Measurements from ENCODE around the gene TANGO6. TPM values are rescaled to one million over a fixed set of nuclear protein-coding genes. Genes with fewer than 3 reads are reported as not detected.

The TANGO6 gene
- total RNA-seq, 1 experiment from 2014 or later = 18.0 TPM

GRCh38 chr16:68866933-68867332, 23.6 kb downstream of the TANGO6 start:
- H3K4me3 ChIP-seq (ENCODE audit: low read depth, low read length, poor library complexity, severe bottlenecking) = no peak overlapping the region
- DNase-seq (ENCODE audit: low spot score) = no peak
- BruUV-seq (replicated peaks) = no TSS peak
- no peak for TF ChIP-seq CTCF (conservative IDR thresholded peaks at IDR 0.05; ENCODE audit: low read depth, low read length)
- TF ChIP-seq EZH2 (IDR thresholded peaks at IDR 0.05; ENCODE audit: borderline replicate concordance, low read depth, low read length, poor library complexity, severe bottlenecking) = no peak
- H3K36me3 ChIP-seq (ENCODE audit: insufficient read depth, low read length, poor library complexity, severe bottlenecking) = no peaks in the 10 kb centered on the region
- no peaks in the 10 kb centered on the region for H3K4me1 ChIP-seq (ENCODE audit: insufficient read depth, low read length, poor library complexity, severe bottlenecking)
- ChIA-PET POLR2A (ENCODE audit: low non-redundant PET) (no interaction called here), CTCF (interaction anchor here (0.6 kb wide), 1 partner anchor 205 kb away, joined by 9 read pairs; no protein-coding TSS in a partner anchor)
- no peaks in the 10 kb centered on the region for H3K9me3 ChIP-seq (ENCODE audit: low read depth, low read length, poor library complexity, severe bottlenecking)
- no peak overlapping the region for H3K27ac ChIP-seq (ENCODE audit: low read depth, low read length, poor library complexity, severe bottlenecking)
- H3K27me3 ChIP-seq (replicated peaks; ENCODE audit: insufficient read depth, low read depth, low read length, poor library complexity) = no peaks in the 10 kb centered on the region
- intact Hi-C loops (cut with micrococcal nuclease; ENCODE audit: unreplicated experiment) = no loop called here

- ChIA-PET POLR2A (ENCODE audit: low non-redundant PET) (interaction anchor here (0.6 kb wide), 1 partner anchor 210 kb away, joined by 4 read pairs; no protein-coding TSS in a partner anchor), CTCF (no interaction called here)
- TF ChIP-seq EZH2 (IDR thresholded peaks at IDR 0.05; ENCODE audit: borderline replicate concordance, low read depth, low read length, poor library complexity, severe bottlenecking) = no peak
- no peak for TF ChIP-seq CTCF (conservative IDR thresholded peaks at IDR 0.05; ENCODE audit: low read depth, low read length)
- intact Hi-C loops (cut with micrococcal nuclease; ENCODE audit: unreplicated experiment) = no loop called here
- Histone ChIP-seq H3K27me3 (replicated peaks; ENCODE audit: insufficient read depth, low read depth, low read length, poor library complexity) (no peaks in the 10 kb centered on the region), H3K27ac (ENCODE audit: low read depth, low read length, poor library complexity, severe bottlenecking) (no peak overlapping the region), H3K36me3 (ENCODE audit: insufficient read depth, low read length, poor library complexity, severe bottlenecking) (no peaks in the 10 kb centered on the region), H3K9me3 (ENCODE audit: low read depth, low read length, poor library complexity, severe bottlenecking) (no peaks in the 10 kb centered on the region), H3K4me1 (ENCODE audit: insufficient read depth, low read length, poor library complexity, severe bottlenecking) (no peaks in the 10 kb centered on the region), H3K4me3 (ENCODE audit: low read depth, low read length, poor library complexity, severe bottlenecking) (no peak overlapping the region)
- no TSS peak for BruUV-seq (replicated peaks)
- no peak for DNase-seq (ENCODE audit: low spot score)
Measured at GRCh38 chr16:68869492-68870088, 26.3 kb downstream of the TANGO6 start.

GRCh38 chr16:68873635-68874471, 30.5 kb downstream of the TANGO6 start:
- H3K4me1 ChIP-seq (ENCODE audit: insufficient read depth, low read length, poor library complexity, severe bottlenecking) = no peaks in the 10 kb centered on the region
- H3K27me3 ChIP-seq (replicated peaks; ENCODE audit: insufficient read depth, low read depth, low read length, poor library complexity) = no peaks in the 10 kb centered on the region
- no peak for DNase-seq (ENCODE audit: low spot score)
- H3K36me3 ChIP-seq (ENCODE audit: insufficient read depth, low read length, poor library complexity, severe bottlenecking) = no peaks in the 10 kb centered on the region
- H3K27ac ChIP-seq (ENCODE audit: low read depth, low read length, poor library complexity, severe bottlenecking) = no peak overlapping the region
- no peaks in the 10 kb centered on the region for H3K9me3 ChIP-seq (ENCODE audit: low read depth, low read length, poor library complexity, severe bottlenecking)
- BruUV-seq (replicated peaks) = no TSS peak
- CTCF ChIA-PET = interaction anchor here (1.6 kb wide), 1 partner anchor 26 kb away, joined by 4 read pairs; no protein-coding TSS in a partner anchor
- POLR2A ChIA-PET (ENCODE audit: low non-redundant PET) = no interaction called here
- TF ChIP-seq EZH2 (IDR thresholded peaks at IDR 0.05; ENCODE audit: borderline replicate concordance, low read depth, low read length, poor library complexity, severe bottlenecking) (no peak), CTCF (conservative IDR thresholded peaks at IDR 0.05; ENCODE audit: low read depth, low read length) (no peak)
- no peak overlapping the region for H3K4me3 ChIP-seq (ENCODE audit: low read depth, low read length, poor library complexity, severe bottlenecking)
- intact Hi-C loops (cut with micrococcal nuclease; ENCODE audit: unreplicated experiment) = no loop called here
